K562 (cell line): ENCODE data around the gene SLC25A48. TPM values are rescaled to one million over a fixed set of nuclear protein-coding genes. Genes with fewer than 3 reads are reported as not detected.

Source experiments
- ATAC-seq: fragments of 200-7000 bp; cut with Tn5 transposase; 3 replicates; pipeline ENCODE4 v1.9.1; 2020; ENCODE audit warnings: moderate library complexity
- BruUV-seq: library from RNA; stranded (reverse); fragments of 400-500 nt; replicated peaks from 2 replicates; lab custom pipeline; 2021; lab: Mats Ljungman, UMichigan
- CTCF ChIA-PET: fragments of 300-600 bp; formaldehyde crosslinking; extraction: SDS; loops from one replicate; lab custom pipeline; 2021; ENCODE audit warnings: low intra/inter-chr PET ratio; lab: Yijun Ruan, JAX
- POLR2A ChIA-PET: fragments of 300-600, 350-650 bp; sonication (Branson Sonifier 250); formaldehyde crosslinking; extraction: SDS; loops from one replicate; lab custom pipeline; 2021; ENCODE audit warnings: antibody characterized with exemption, inconsistent platforms; lab: Yijun Ruan, JAX
- DNase-seq, 4 experiments: peaks; one replicate each; pipeline versions ENCODE4 v3.0.0 to v3.0.0-alpha.2; 2011 to 2018; ENCODE audit warnings: low spot score in 3 of 4, mixed read lengths in 3 of 4; ENCODE audit errors: extremely low read depth in 1 of 4
- FAIRE-seq: peaks from 2 replicates; lab custom pipeline; 2011; peaks lifted over from hg19 to GRCh38; lab: Jason Lieb, UNC
- H2AFZ ChIP-seq: 2 replicates; pipeline ENCODE4 v1.6.0; 2011; ENCODE audit warnings: low read depth, low read length, control low read depth, inconsistent platforms
- H3K27ac ChIP-seq: fragments of 200-600 bp; 3 replicates; pipeline ENCODE4 v1.8.0; 2011; ENCODE audit warnings: low read depth, mild to moderate bottlenecking, control low read depth, inconsistent platforms, low read length, moderate library complexity, mixed read lengths; ENCODE audit errors: extremely low read depth
- H3K27me3 ChIP-seq, 2 experiments: fragments of 300-600 bp in 1 of 2; 2 replicates in 1 of 2; 3 replicates in 1 of 2; pipeline versions ENCODE4 v1.6.0 to v1.8.0; 2011; ENCODE audit warnings: inconsistent platforms in 2 of 2, low read length in 2 of 2, mild to moderate bottlenecking in 1 of 2, mixed read lengths in 1 of 2, moderate library complexity in 1 of 2; ENCODE audit not compliant: control insufficient read depth in 2 of 2, insufficient read depth in 2 of 2
- H3K36me3 ChIP-seq: fragments of 300-600 bp; 3 replicates; pipeline ENCODE4 v1.8.0; 2011; ENCODE audit warnings: mild to moderate bottlenecking, low read length, inconsistent platforms; ENCODE audit not compliant: control insufficient read depth, insufficient read depth
- H3K4me1 ChIP-seq, 2 experiments: fragments of 200-600 bp in 1 of 2; replicated peaks in 1 of 2; 2 replicates in 1 of 2; 3 replicates in 1 of 2; pipeline versions ENCODE4 v1.5.1 to v1.8.0; 2011; ENCODE audit warnings: inconsistent platforms in 2 of 2, low read length in 2 of 2, mild to moderate bottlenecking in 1 of 2, mixed read lengths in 1 of 2, moderate library complexity in 1 of 2; ENCODE audit not compliant: control insufficient read depth in 2 of 2, insufficient read depth in 2 of 2
- H3K4me2 ChIP-seq: 2 replicates; pipeline ENCODE4 v1.6.1; 2011; ENCODE audit warnings: low read length, control low read depth, inconsistent platforms, mixed read lengths; ENCODE audit not compliant: insufficient read depth
- H3K4me3 ChIP-seq: fragments of 200-600 bp; sonication (generic), shearing (Covaris generic); 2 replicates; pipeline ENCODE4 v1.5.1; 2016; ENCODE audit warnings: control low read depth, inconsistent platforms
- H3K79me2 ChIP-seq: fragments of 200-600 bp; 3 replicates; pipeline ENCODE4 v1.8.0; 2011; ENCODE audit warnings: low read length, inconsistent platforms; ENCODE audit not compliant: control insufficient read depth, insufficient read depth
- H3K9ac ChIP-seq, 2 experiments: 2 replicates each; pipeline versions ENCODE4 v1.6.0 to v1.6.1; 2011; ENCODE audit warnings: low read depth in 2 of 2, low read length in 2 of 2, control low read depth in 1 of 2, inconsistent platforms in 1 of 2, mild to moderate bottlenecking in 1 of 2, mixed read lengths in 1 of 2; ENCODE audit not compliant: insufficient read depth in 1 of 2
- H3K9me1 ChIP-seq: one replicate; pipeline ENCODE4 v1.6.0; 2011; ENCODE audit warnings: inconsistent platforms, mild to moderate bottlenecking, low read length, moderate library complexity; ENCODE audit not compliant: control insufficient read depth, insufficient read depth
- H3K9me3 ChIP-seq: replicated peaks from 2 replicates; pipeline ENCODE4 v1.5.1; 2011; ENCODE audit warnings: low read depth, low read length, inconsistent platforms; ENCODE audit not compliant: control insufficient read depth, insufficient read depth
- H4K20me1 ChIP-seq: replicated peaks from 2 replicates; pipeline ENCODE4 v1.6.1; 2011; ENCODE audit warnings: low read length, inconsistent platforms, mixed read lengths; ENCODE audit not compliant: control insufficient read depth, insufficient read depth
- AFF1 ChIP-seq, 2 experiments: fragments of 450-650 bp; IDR thresholded peaks; 2 replicates each; pipeline ENCODE4 v1.6.1; 2018; ENCODE audit warnings: mild to moderate bottlenecking in 2 of 2, low read depth in 1 of 2; ENCODE audit not compliant: partially characterized antibody in 2 of 2
- DNMT1 ChIP-seq: fragments of 450-650 bp; IDR thresholded peaks from 2 replicates; pipeline ENCODE4 v1.6.1; 2016; ENCODE audit warnings: antibody characterized with exemption, mild to moderate bottlenecking
- OTX1 ChIP-seq: fragments of 450-650 bp; formaldehyde crosslinking; IDR thresholded peaks from 2 replicates; pipeline ENCODE4 v1.4.0; 2022; ENCODE audit warnings: mild to moderate bottlenecking
- RAD51 ChIP-seq: fragments of 450-650 bp; IDR thresholded peaks from 2 replicates; pipeline ENCODE4 v1.7.1; 2016; ENCODE audit warnings: low read depth, mild to moderate bottlenecking, borderline replicate concordance
- RNF2 ChIP-seq: sonication (generic); IDR thresholded peaks from 2 replicates; pipeline ENCODE4 v1.6.1; 2016
- ZC3H4 ChIP-seq: sonication (generic); formaldehyde crosslinking; IDR thresholded peaks from 2 replicates; pipeline ENCODE4 v1.9.0; 2021; ENCODE audit warnings: missing genetic modification reagents, borderline replicate concordance
- ZNF124 ChIP-seq: sonication (generic); formaldehyde crosslinking; IDR thresholded peaks from 2 replicates; pipeline ENCODE4 v1.8.1; 2022; ENCODE audit warnings: missing genetic modification reagents
- ZNF217 ChIP-seq: sonication (generic); formaldehyde crosslinking; IDR thresholded peaks from 2 replicates; pipeline ENCODE4 v1.8.0; 2022; ENCODE audit warnings: mild to moderate bottlenecking, missing genetic modification reagents
- ZNF24 ChIP-seq: fragments of 450-650 bp; IDR thresholded peaks from 2 replicates; pipeline ENCODE4 v1.6.1; 2016
- ZNF263 ChIP-seq: sonication (generic); formaldehyde crosslinking; IDR thresholded peaks from 2 replicates; pipeline ENCODE4 v1.8.0; 2022; ENCODE audit warnings: mild to moderate bottlenecking, missing genetic modification reagents, borderline replicate concordance
- ZNF589 ChIP-seq: fragments of 200-800 bp; sonication (Bioruptor generic); IDR thresholded peaks from 2 replicates; pipeline ENCODE4 v1.6.1; 2016; ENCODE audit warnings: low read depth, missing genetic modification characterization, missing compliant biosample characterization
- ZNF764 ChIP-seq: fragments of 250-450 bp; sonication (Bioruptor Pico); IDR thresholded peaks from 2 replicates; pipeline ENCODE4 v1.4.0; 2020; ENCODE audit warnings: low read depth, mild to moderate bottlenecking, moderate library complexity
- WGBS: fragments of 100-300 bp; shearing (Covaris generic); methylation state at CpG from one replicate; pipeline ENCODE4 v1.1.6; 2016; ENCODE audit warnings: low coverage, mixed read lengths; ENCODE audit not compliant: insufficient coverage; ENCODE audit errors: missing lambda C conversion rate; 5-methylcytosine and 5-hydroxymethylcytosine counted together
- in situ Hi-C: fragments of 300-500 bp; cut with MboI; formaldehyde crosslinking; loops from 4 replicates; pipeline ENCODE4 v1.15.0; 2018; ENCODE audit warnings: inconsistent platforms, mixed read lengths
- intact Hi-C: fragments of 100-400 bp; cut with micrococcal nuclease; formaldehyde crosslinking; loops from 2 replicates; pipeline ENCODE4 v1.14.2; 2022
- polyA plus RNA-seq, 8 experiments: library from polyadenylated mRNA; depleted of rRNA in 4 of 8; stranded (reverse) in 5 of 8; unstranded in 3 of 8; fragments of >200 nt; fragmentation: Nextera tagmentation in 2 of 8; fragmentation: Illumina TruSeq in 1 of 8; extraction: Ambion mirVana in 2 of 8; extraction: Trizol in 1 of 8; gene quantifications; 2 replicates each; pipeline versions ENCODE4 v1.2.1 to v1.2.3, GENCODE V29; 2011 to 2014; ENCODE audit warnings: inconsistent platforms in 1 of 8, missing spikeins in 1 of 8
- total RNA-seq, 7 experiments: library from RNA; depleted of rRNA in 6 of 7; stranded (reverse); fragments of >200 nt in 6 of 7; fragmentation: Illumina TruSeq in 2 of 7; extraction: Trizol in 2 of 7; gene quantifications; 2 replicates each; pipeline versions ENCODE4 v1.2.1 to v1.2.3, GENCODE V29; 2011 to 2021; ENCODE audit warnings: low replicate concordance in 1 of 7
- TF ChIP-seq, protein P1 (sequence below): sonication (generic); formaldehyde crosslinking; IDR thresholded peaks from 2 replicates; pipeline ENCODE4 v1.9.0; 2022; ENCODE audit warnings: mild to moderate bottlenecking, missing genetic modification reagents
- TF ChIP-seq, protein P2 (sequence below), 2 experiments: IDR thresholded peaks; 2 replicates each; pipeline ENCODE4 v1.6.1; 2012; ENCODE audit warnings: improper control_type of control experiment in 2 of 2, low read depth in 2 of 2, low read length in 2 of 2, borderline replicate concordance in 1 of 2
- TF ChIP-seq, protein P3 (sequence below): fragments of 450-650 bp; conservative IDR thresholded peaks from 2 replicates; pipeline ENCODE4 v1.6.1; 2016; ENCODE audit warnings: missing genetic modification characterization, low read depth, mild to moderate bottlenecking, control low read depth, missing compliant biosample characterization

The SLC25A48 gene
- total and polyA plus RNA-seq, 9 of the 15 experiments (the other 6 are each of a cell fraction or from before 2014, with no cell fraction given): 0.08 to 0.35 (median 0.23) TPM; not detected in 1

DNA sequence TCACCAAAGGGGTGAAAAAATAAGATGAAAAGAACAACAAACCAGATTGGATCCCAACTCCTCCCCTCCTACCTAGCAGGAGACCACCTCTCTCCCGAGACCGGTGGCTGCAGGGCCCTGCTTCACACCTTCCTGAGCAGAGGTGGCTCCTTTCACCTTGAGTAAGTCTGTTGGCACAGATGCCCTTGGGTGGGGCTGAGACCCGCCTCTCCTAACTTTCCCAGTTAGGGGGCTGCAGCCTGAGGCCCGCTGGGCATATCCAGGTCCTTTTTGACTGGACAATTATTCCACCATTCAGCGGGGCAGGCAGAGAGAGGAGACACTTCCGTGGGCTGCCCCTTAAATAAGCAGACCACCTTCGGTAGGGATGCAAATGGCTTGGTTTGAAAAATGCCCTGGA lies 1.3 kb downstream of the SLC25A48 start:
- no peak overlapping the region for H2AFZ ChIP-seq
- CTCF ChIA-PET: no interaction called here
- 0% methylated on average over 7 of the region's 7 CpGs for WGBS
- no peak overlapping the region for H3K9ac ChIP-seq
- no peaks in the 10 kb centered on the region for H3K36me3 ChIP-seq
- DNase-seq (no peak), ATAC-seq (no peak), FAIRE-seq (no peak)
- no peak overlapping the region for H3K4me2 ChIP-seq
- in situ Hi-C loops (no loop called here), intact Hi-C loops (no loop called here)
- H3K27me3 ChIP-seq: peaks cover 2 to 34% of the 10 kb centered on the region in 2 experiments; a peak in 3 of 5 replicates
- H3K27ac ChIP-seq: no peak overlapping the region
- BruUV-seq: no TSS peak
- H3K4me3 ChIP-seq: no peak overlapping the region
- no peaks in the 10 kb centered on the region for H3K9me3 ChIP-seq
- POLR2A ChIA-PET: no interaction called here
- no peaks in the 10 kb centered on the region for H3K9me1 ChIP-seq
- H3K4me1 ChIP-seq: peaks cover 0 to 9% of the 10 kb centered on the region in 2 experiments; a peak in 1 of 5 replicates
- H3K79me2 ChIP-seq: no peaks in the 10 kb centered on the region
- H4K20me1 ChIP-seq: peaks cover 3% of the 10 kb centered on the region; the same call in 1 of the 2 replicates
- no peak for TF ChIP-seq ZNF124 (CRISPR knock-in tag)
- TF ChIP-seq, protein P1, sequence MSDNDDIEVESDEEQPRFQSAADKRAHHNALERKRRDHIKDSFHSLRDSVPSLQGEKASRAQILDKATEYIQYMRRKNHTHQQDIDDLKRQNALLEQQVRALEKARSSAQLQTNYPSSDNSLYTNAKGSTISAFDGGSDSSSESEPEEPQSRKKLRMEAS (CRISPR knock-in tag): no peak
- TF ChIP-seq RNF2: no peak
- TF ChIP-seq ZNF764 (CRISPR knock-in tag): no peak
- TF ChIP-seq OTX1 (CRISPR knock-in tag): no peak
- TF ChIP-seq ZNF263 (CRISPR knock-in tag): no peak
- TF ChIP-seq, protein P2, sequence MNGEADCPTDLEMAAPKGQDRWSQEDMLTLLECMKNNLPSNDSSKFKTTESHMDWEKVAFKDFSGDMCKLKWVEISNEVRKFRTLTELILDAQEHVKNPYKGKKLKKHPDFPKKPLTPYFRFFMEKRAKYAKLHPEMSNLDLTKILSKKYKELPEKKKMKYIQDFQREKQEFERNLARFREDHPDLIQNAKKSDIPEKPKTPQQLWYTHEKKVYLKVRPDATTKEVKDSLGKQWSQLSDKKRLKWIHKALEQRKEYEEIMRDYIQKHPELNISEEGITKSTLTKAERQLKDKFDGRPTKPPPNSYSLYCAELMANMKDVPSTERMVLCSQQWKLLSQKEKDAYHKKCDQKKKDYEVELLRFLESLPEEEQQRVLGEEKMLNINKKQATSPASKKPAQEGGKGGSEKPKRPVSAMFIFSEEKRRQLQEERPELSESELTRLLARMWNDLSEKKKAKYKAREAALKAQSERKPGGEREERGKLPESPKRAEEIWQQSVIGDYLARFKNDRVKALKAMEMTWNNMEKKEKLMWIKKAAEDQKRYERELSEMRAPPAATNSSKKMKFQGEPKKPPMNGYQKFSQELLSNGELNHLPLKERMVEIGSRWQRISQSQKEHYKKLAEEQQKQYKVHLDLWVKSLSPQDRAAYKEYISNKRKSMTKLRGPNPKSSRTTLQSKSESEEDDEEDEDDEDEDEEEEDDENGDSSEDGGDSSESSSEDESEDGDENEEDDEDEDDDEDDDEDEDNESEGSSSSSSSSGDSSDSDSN (IDR thresholded peaks at IDR 0.05; ENCODE audit: borderline replicate concordance in 1 of 2, low read depth in 2 of 2, low read length in 2 of 2): no peak
- no peak for TF ChIP-seq ZNF589 (CRISPR knock-in tag)
- no peak for TF ChIP-seq RAD51
- no peak for TF ChIP-seq ZNF217 (CRISPR knock-in tag)
- TF ChIP-seq AFF1 (IDR thresholded peaks at IDR 0.05; ENCODE audit: low read depth in 1 of 2, partially characterized antibody in 2 of 2): no peak
- no peak for TF ChIP-seq DNMT1
- TF ChIP-seq, protein P3, sequence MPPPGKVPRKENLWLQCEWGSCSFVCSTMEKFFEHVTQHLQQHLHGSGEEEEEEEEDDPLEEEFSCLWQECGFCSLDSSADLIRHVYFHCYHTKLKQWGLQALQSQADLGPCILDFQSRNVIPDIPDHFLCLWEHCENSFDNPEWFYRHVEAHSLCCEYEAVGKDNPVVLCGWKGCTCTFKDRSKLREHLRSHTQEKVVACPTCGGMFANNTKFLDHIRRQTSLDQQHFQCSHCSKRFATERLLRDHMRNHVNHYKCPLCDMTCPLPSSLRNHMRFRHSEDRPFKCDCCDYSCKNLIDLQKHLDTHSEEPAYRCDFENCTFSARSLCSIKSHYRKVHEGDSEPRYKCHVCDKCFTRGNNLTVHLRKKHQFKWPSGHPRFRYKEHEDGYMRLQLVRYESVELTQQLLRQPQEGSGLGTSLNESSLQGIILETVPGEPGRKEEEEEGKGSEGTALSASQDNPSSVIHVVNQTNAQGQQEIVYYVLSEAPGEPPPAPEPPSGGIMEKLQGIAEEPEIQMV (tag): no peak
- TF ChIP-seq ZC3H4 (CRISPR knock-in tag): no peak
- no peak for TF ChIP-seq ZNF24
